ENCODE data around the gene FAT1.

DNA sequence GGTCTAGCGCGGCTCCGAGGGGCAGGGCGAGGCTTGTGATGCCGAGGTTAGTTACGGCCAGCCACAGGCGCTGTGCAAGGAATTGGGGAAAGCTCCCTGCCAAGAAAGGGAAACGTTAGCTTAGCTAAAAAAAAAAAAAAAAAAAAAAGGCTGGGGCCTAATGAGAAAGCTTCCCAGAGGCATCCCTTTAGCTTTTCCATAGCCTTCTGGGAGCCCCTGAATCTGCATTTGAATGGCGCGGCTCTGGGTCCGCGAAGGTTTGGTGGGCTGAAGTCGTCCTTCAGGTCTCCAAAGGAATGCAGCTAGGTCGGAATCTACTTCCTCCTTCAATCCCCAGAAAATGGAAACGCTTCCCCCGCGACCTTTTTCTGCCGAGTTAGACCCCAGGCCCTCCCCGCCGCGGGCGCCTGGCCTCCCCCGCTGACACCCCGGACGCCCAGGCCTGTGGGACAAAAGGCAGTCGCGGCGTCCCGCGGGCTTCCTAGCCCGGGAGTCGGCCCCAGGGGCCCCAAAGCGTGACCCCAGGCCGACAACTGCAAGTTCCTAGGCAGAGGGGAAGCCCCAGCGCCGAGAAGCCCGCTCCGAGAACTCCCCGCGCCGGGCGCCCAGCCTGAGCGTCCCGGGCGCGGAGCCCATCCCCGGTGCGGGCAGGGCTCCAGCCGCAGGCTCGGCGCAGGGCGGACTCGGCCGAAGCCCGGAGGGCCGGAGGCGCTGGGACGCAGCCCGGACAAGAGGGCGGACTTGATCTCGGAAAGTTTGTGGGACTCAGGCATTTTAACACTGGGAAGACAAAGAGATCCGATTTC lies 605 bp upstream of the FAT1 start:
- TF ChIP-seq YY1 (IDR thresholded peaks at IDR 0.05; ENCODE audit: insufficient read depth, insufficient read length): no peak
- no peak for TF ChIP-seq SUZ12 (IDR thresholded peaks at IDR 0.05; ENCODE audit: extremely low read depth, insufficient read depth, insufficient read length)
- TF ChIP-seq ZNF274 (IDR thresholded peaks at IDR 0.05; ENCODE audit: low read depth, low read length): no peak

All from NT2/D1 (cell line).